Measurements from ENCODE around the gene CSDE1.

GRCh38 chr1:114750780-114751179 lies 7.0 kb downstream of the CSDE1 start:
- TF ChIP-seq CTCF (IDR thresholded peaks at IDR 0.05) (no peak), EP300 (IDR thresholded peaks at IDR 0.05) (no peak), POLR2AphosphoS5 (IDR thresholded peaks at IDR 0.05) (no peak)

Measured in gastroesophageal sphincter (tissue), 3 donors.